Gastrocnemius medialis (tissue), 4 donors: ENCODE results near the gene CDH18.

Experiments
- POLR2A ChIP-seq, 2 donors: fragments of 450-650 bp; IDR thresholded peaks; one replicate each; pipeline ENCODE4 v1.6.1; 2017; ENCODE audit warnings: antibody characterized with exemption in 2 of 2, mild to moderate bottlenecking in 2 of 2, moderate library complexity in 2 of 2
- TF ChIP-seq, protein P1 (sequence below), 5 experiments: fragments of 450-650 bp in 3 of 5; fragments of 200-600 bp in 2 of 5; sonication (generic) in 2 of 5; IDR thresholded peaks in 4 of 5; conservative IDR thresholded peaks in 1 of 5; 1 replicate in 4 of 5; 2 replicates in 1 of 5; pipeline ENCODE4 v1.5.1; 2016 to 2019; ENCODE audit warnings: antibody characterized with exemption in 5 of 5, mild to moderate bottlenecking in 3 of 5, moderate library complexity in 3 of 5

- TF ChIP-seq, protein P1, sequence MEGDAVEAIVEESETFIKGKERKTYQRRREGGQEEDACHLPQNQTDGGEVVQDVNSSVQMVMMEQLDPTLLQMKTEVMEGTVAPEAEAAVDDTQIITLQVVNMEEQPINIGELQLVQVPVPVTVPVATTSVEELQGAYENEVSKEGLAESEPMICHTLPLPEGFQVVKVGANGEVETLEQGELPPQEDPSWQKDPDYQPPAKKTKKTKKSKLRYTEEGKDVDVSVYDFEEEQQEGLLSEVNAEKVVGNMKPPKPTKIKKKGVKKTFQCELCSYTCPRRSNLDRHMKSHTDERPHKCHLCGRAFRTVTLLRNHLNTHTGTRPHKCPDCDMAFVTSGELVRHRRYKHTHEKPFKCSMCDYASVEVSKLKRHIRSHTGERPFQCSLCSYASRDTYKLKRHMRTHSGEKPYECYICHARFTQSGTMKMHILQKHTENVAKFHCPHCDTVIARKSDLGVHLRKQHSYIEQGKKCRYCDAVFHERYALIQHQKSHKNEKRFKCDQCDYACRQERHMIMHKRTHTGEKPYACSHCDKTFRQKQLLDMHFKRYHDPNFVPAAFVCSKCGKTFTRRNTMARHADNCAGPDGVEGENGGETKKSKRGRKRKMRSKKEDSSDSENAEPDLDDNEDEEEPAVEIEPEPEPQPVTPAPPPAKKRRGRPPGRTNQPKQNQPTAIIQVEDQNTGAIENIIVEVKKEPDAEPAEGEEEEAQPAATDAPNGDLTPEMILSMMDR (IDR thresholded peaks at IDR 0.05 in 4 of 5, conservative IDR thresholded peaks at IDR 0.05 in 1 of 5), result no peak
- no peak for TF ChIP-seq POLR2A (IDR thresholded peaks at IDR 0.05)
Observed at GRCh38 chr5:19619571-19619970, 368.4 kb downstream of the CDH18 start.
